Liver (tissue), 9 donors: ENCODE results near the gene YBEY. TPM values are rescaled to one million over a fixed set of nuclear protein-coding genes. Genes with fewer than 3 reads are reported as not detected.

Experiments used
- DNase-seq: peaks from one replicate; pipeline ENCODE4 v3.0.0-alpha.2; 2017; ENCODE audit warnings: low spot score
- H3K27ac ChIP-seq, 2 donors: one replicate each; pipeline ENCODE4 v1.7.0; 2013; ENCODE audit warnings: inconsistent platforms in 2 of 2, low read length in 2 of 2, control low read depth in 1 of 2, low read depth in 1 of 2, mild to moderate bottlenecking in 1 of 2
- H3K27me3 ChIP-seq, 4 donors: one replicate each; pipeline versions ENCODE4 v1.6.1 to v1.7.0; 2013; ENCODE audit warnings: low read length in 3 of 4, inconsistent platforms in 1 of 4, mild to moderate bottlenecking in 1 of 4, moderate library complexity in 1 of 4; ENCODE audit not compliant: control insufficient read depth in 4 of 4, insufficient read depth in 4 of 4
- H3K36me3 ChIP-seq, 4 donors: one replicate each; pipeline versions ENCODE4 v1.6.1 to v1.7.0; 2013; ENCODE audit warnings: low read length in 3 of 4, mild to moderate bottlenecking in 3 of 4, low read depth in 1 of 4, moderate library complexity in 1 of 4; ENCODE audit not compliant: control insufficient read depth in 4 of 4, insufficient read depth in 3 of 4
- H3K4me1 ChIP-seq, 4 donors: one replicate each; pipeline versions ENCODE4 v1.6.1 to v1.7.0; 2013; ENCODE audit warnings: low read length in 3 of 4, mild to moderate bottlenecking in 3 of 4, moderate library complexity in 1 of 4; ENCODE audit not compliant: control insufficient read depth in 4 of 4, insufficient read depth in 4 of 4
- H3K4me3 ChIP-seq, 3 donors: one replicate each; pipeline versions ENCODE4 v1.6.1 to v1.7.0; 2013; ENCODE audit warnings: low read length in 3 of 3, control low read depth in 1 of 3, low read depth in 1 of 3, mild to moderate bottlenecking in 1 of 3
- H3K9ac ChIP-seq, 2 donors: one replicate each; pipeline ENCODE4 v1.7.0; 2013; ENCODE audit warnings: low read length in 2 of 2, mild to moderate bottlenecking in 2 of 2, moderate library complexity in 2 of 2, control low read depth in 1 of 2, low read depth in 1 of 2
- H3K9me3 ChIP-seq, 4 donors: one replicate each; pipeline versions ENCODE4 v1.6.1 to v1.7.0; 2013; ENCODE audit warnings: low read length in 3 of 4; ENCODE audit not compliant: control insufficient read depth in 4 of 4
- EGR1 ChIP-seq, 2 donors: IDR thresholded peaks; 2 replicates each; pipeline ENCODE4 v1.6.1; 2016 to 2018; ENCODE audit warnings: antibody characterized with exemption in 2 of 2, low read depth in 2 of 2
- FOXA2 ChIP-seq: IDR thresholded peaks from 2 replicates; pipeline ENCODE4 v1.6.1; 2016; ENCODE audit warnings: antibody characterized with exemption
- GABPA ChIP-seq, 2 donors: IDR thresholded peaks in 1 of 2; conservative IDR thresholded peaks in 1 of 2; 2 replicates each; pipeline ENCODE4 v1.6.1; 2016; ENCODE audit warnings: antibody characterized with exemption in 2 of 2, mild to moderate bottlenecking in 1 of 2, moderate library complexity in 1 of 2
- JUND ChIP-seq, 2 donors: IDR thresholded peaks; 2 replicates each; pipeline ENCODE4 v1.6.1; 2016; ENCODE audit warnings: antibody characterized with exemption in 2 of 2
- NR2F2 ChIP-seq: IDR thresholded peaks from 2 replicates; pipeline ENCODE4 v1.6.1; 2016; ENCODE audit warnings: antibody characterized with exemption
- RAD21 ChIP-seq, 2 donors: IDR thresholded peaks; 2 replicates each; pipeline ENCODE4 v1.6.1; 2016; ENCODE audit warnings: antibody characterized with exemption in 2 of 2, mild to moderate bottlenecking in 2 of 2
- RXRA ChIP-seq, 2 donors: IDR thresholded peaks; 2 replicates each; pipeline ENCODE4 v1.6.1; 2017 to 2018; ENCODE audit warnings: antibody characterized with exemption in 2 of 2, mild to moderate bottlenecking in 1 of 2
- YY1 ChIP-seq: IDR thresholded peaks from 2 replicates; pipeline ENCODE4 v1.6.1; 2016; ENCODE audit warnings: antibody characterized with exemption, mild to moderate bottlenecking
- WGBS: extraction: QIAGEN DNeasy Blood & Tissue Kit; methylation state at CpG from one replicate; pipeline ENCODE4 v1.1.7; 2013; 5-methylcytosine and 5-hydroxymethylcytosine counted together
- polyA plus RNA-seq, 2 donors: library from polyadenylated mRNA; stranded (reverse) in 1 of 2; unstranded in 1 of 2; fragments of 200-250 nt in 1 of 2; fragments of >200 nt in 1 of 2; fragmentation: Nextera tagmentation in 1 of 2; extraction: Ambion mirVana in 1 of 2; gene quantifications; one replicate each; pipeline versions ENCODE4 v1.2.1 to v1.2.3, GENCODE V29; 2013 to 2015
- total RNA-seq, 2 donors: library from RNA; depleted of rRNA; stranded (reverse); fragments of >200 nt; gene quantifications; one replicate each; pipeline ENCODE4 v1.2.3, GENCODE V29; 2014
- TF ChIP-seq, protein P1 (sequence below): IDR thresholded peaks from 2 replicates; pipeline ENCODE4 v1.6.1; 2016; ENCODE audit warnings: antibody characterized with exemption
- TF ChIP-seq, protein P2 (sequence below): IDR thresholded peaks from 2 replicates; pipeline ENCODE4 v1.6.1; 2016; ENCODE audit warnings: antibody characterized with exemption
- TF ChIP-seq, protein P3 (sequence below): fragments of 150-350 bp; IDR thresholded peaks from 2 replicates; pipeline ENCODE4 v1.5.1; 2017; ENCODE audit warnings: improper control_type of control experiment, low read depth, low read length; ENCODE audit not compliant: missing input control
- donor health status: healthy.
- donor health status: healthy.
- donor health status: healthy.
- donor health status: healthy.
- donor health status: healthy.

Gene YBEY
- total and polyA plus RNA-seq, 4 donors = 6.3 to 11.8 (median 10.0) TPM

DNA sequence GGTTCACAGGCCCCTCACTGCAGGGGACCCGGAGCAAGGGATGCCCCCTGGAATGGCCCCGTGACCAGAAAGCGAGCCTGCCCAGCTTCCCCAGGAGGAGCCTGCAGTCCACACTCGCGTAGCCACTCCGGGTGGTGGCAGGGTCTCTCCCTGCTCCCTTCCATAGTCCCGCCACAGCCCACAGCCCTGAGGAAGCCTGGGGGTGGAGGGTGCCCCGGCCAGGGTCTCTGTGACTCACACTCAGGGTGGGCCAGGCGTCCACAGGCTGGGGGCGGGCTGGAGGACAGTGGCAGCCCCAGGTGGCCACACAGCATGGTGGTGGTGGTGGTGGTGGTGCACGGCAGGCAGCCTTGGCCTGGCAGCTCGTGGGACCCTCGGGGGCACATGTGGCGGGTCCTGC, 15.6 kb downstream of the YBEY start:
- H3K4me1 ChIP-seq = peaks cover 0 to 10% (median 5%) of the 10 kb centered on the region in 4 donors
- no peak overlapping the region for H3K27ac ChIP-seq
- WGBS = 98% methylated on average over 14 of the region's 14 CpGs
- no peak overlapping the region for H3K9ac ChIP-seq
- no peaks in the 10 kb centered on the region for H3K9me3 ChIP-seq
- peaks cover 0 to 6% (median 2%) of the 10 kb centered on the region in 4 donors for H3K36me3 ChIP-seq
- TF ChIP-seq YY1 (no peak), RXRA (IDR thresholded peaks at IDR 0.05) (no peak), FOXA2 (no peak), NR2F2 (no peak)
- TF ChIP-seq, protein P1, sequence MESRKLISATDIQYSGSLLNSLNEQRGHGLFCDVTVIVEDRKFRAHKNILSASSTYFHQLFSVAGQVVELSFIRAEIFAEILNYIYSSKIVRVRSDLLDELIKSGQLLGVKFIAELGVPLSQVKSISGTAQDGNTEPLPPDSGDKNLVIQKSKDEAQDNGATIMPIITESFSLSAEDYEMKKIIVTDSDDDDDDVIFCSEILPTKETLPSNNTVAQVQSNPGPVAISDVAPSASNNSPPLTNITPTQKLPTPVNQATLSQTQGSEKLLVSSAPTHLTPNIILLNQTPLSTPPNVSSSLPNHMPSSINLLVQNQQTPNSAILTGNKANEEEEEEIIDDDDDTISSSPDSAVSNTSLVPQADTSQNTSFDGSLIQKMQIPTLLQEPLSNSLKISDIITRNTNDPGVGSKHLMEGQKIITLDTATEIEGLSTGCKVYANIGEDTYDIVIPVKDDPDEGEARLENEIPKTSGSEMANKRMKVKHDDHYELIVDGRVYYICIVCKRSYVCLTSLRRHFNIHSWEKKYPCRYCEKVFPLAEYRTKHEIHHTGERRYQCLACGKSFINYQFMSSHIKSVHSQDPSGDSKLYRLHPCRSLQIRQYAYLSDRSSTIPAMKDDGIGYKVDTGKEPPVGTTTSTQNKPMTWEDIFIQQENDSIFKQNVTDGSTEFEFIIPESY = no peak
- TF ChIP-seq, protein P2, sequence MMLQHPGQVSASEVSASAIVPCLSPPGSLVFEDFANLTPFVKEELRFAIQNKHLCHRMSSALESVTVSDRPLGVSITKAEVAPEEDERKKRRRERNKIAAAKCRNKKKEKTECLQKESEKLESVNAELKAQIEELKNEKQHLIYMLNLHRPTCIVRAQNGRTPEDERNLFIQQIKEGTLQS = no peak
- TF ChIP-seq, protein P3, sequence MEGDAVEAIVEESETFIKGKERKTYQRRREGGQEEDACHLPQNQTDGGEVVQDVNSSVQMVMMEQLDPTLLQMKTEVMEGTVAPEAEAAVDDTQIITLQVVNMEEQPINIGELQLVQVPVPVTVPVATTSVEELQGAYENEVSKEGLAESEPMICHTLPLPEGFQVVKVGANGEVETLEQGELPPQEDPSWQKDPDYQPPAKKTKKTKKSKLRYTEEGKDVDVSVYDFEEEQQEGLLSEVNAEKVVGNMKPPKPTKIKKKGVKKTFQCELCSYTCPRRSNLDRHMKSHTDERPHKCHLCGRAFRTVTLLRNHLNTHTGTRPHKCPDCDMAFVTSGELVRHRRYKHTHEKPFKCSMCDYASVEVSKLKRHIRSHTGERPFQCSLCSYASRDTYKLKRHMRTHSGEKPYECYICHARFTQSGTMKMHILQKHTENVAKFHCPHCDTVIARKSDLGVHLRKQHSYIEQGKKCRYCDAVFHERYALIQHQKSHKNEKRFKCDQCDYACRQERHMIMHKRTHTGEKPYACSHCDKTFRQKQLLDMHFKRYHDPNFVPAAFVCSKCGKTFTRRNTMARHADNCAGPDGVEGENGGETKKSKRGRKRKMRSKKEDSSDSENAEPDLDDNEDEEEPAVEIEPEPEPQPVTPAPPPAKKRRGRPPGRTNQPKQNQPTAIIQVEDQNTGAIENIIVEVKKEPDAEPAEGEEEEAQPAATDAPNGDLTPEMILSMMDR = no peak
- H3K4me3 ChIP-seq = no peak overlapping the region
- H3K27me3 ChIP-seq = no peaks in the 10 kb centered on the region
- no peak for DNase-seq

DNA sequence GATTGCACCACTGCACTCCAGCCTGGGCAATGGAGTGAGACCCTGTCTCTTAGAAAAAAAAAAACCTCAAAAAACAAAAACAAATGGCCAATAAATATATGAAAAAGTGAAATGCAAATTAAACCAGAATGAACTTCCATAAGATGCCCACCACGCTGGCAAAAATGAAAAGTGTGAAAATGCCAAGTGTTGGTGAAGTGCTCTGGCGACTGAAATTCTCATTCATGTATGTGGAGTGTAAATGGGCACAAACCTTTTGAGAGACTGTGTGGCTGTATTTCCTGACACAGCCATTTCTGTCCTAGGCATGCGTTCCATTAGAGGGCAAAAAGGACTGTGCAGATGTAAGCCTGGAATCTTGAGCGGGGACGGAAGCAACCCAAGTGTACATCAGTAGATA, 18.3 kb downstream of the YBEY start:
- no peaks in the 10 kb centered on the region for H3K4me1 ChIP-seq
- 97% methylated on average over 5 of the region's 5 CpGs for WGBS
- H3K9me3 ChIP-seq = no peaks in the 10 kb centered on the region
- no peak for DNase-seq
- H3K27me3 ChIP-seq = no peaks in the 10 kb centered on the region
- H3K27ac ChIP-seq = no peak overlapping the region
- no peak overlapping the region for H3K4me3 ChIP-seq
- peaks cover 0 to 6% (median 2%) of the 10 kb centered on the region in 4 donors for H3K36me3 ChIP-seq
- no peak overlapping the region for H3K9ac ChIP-seq
- TF ChIP-seq GABPA (IDR thresholded peaks at IDR 0.05 in 1 of 2, conservative IDR thresholded peaks at IDR 0.05 in 1 of 2) (no peak), RXRA (IDR thresholded peaks at IDR 0.05) (no peak), RAD21 (IDR thresholded peaks at IDR 0.05) (no peak), JUND (IDR thresholded peaks at IDR 0.05) (no peak), EGR1 (IDR thresholded peaks at IDR 0.05; ENCODE audit: low read depth in 2 of 2) (no peak)
- TF ChIP-seq, protein P1 = no peak
- TF ChIP-seq, protein P2 = no peak
- TF ChIP-seq, protein P3 = no peak
